ENCODE results near the gene BPGM. TPM values are rescaled to one million over a fixed set of nuclear protein-coding genes. Genes with fewer than 3 reads are reported as not detected.
A peak's percentile ranks its signal among the peaks of the same experiment; 100 is the strongest.

The BPGM gene
- total and polyA plus RNA-seq, 7 donors, result 9.0 to 22.8 (median 14.8) TPM

DNA sequence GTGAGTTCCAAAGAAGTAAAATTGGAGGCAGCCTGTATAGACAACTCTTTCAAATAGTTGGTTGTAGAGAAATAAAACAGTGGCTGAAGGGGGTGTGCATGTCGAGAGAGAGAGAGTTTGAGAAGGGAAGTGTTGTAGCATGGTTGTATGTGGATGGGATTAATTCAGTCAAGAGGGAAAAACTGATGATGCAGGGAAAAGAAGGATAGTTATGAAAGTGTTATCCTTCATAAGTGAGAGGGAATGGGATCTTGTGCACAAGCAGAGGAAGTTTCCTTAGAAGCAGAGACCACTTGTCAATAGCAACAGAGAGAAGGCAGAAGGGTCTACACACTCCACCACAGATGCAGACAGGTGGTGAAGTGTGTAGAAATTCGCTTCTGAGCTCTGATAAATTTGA, 30.0 kb upstream of the BPGM start:
- WGBS, 2 donors, result 76 to 77% methylated on average over 2 of the region's 2 CpGs
- TF ChIP-seq POLR2A (IDR thresholded peaks at IDR 0.05), result no peak
- TF ChIP-seq EP300 (IDR thresholded peaks at IDR 0.05), result no peak
- TF ChIP-seq, protein P1, sequence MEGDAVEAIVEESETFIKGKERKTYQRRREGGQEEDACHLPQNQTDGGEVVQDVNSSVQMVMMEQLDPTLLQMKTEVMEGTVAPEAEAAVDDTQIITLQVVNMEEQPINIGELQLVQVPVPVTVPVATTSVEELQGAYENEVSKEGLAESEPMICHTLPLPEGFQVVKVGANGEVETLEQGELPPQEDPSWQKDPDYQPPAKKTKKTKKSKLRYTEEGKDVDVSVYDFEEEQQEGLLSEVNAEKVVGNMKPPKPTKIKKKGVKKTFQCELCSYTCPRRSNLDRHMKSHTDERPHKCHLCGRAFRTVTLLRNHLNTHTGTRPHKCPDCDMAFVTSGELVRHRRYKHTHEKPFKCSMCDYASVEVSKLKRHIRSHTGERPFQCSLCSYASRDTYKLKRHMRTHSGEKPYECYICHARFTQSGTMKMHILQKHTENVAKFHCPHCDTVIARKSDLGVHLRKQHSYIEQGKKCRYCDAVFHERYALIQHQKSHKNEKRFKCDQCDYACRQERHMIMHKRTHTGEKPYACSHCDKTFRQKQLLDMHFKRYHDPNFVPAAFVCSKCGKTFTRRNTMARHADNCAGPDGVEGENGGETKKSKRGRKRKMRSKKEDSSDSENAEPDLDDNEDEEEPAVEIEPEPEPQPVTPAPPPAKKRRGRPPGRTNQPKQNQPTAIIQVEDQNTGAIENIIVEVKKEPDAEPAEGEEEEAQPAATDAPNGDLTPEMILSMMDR (IDR thresholded peaks at IDR 0.05), result no peak
- no peak for TF ChIP-seq POLR2AphosphoS5 (IDR thresholded peaks at IDR 0.05)
- no peak overlapping the region for H3K4me3 ChIP-seq
- no peaks in the 10 kb centered on the region for H3K36me3 ChIP-seq
- intact Hi-C loops (cut with DNase I), result no loop called here
- H3K9me3 ChIP-seq, result no peaks in the 10 kb centered on the region
- no peak overlapping the region for H3K27ac ChIP-seq
- no peak for DNase-seq
- no peaks in the 10 kb centered on the region for H3K27me3 ChIP-seq
- peaks cover 0 to 15% (median 0%) of the 10 kb centered on the region in 4 donors for H3K4me1 ChIP-seq

DNA sequence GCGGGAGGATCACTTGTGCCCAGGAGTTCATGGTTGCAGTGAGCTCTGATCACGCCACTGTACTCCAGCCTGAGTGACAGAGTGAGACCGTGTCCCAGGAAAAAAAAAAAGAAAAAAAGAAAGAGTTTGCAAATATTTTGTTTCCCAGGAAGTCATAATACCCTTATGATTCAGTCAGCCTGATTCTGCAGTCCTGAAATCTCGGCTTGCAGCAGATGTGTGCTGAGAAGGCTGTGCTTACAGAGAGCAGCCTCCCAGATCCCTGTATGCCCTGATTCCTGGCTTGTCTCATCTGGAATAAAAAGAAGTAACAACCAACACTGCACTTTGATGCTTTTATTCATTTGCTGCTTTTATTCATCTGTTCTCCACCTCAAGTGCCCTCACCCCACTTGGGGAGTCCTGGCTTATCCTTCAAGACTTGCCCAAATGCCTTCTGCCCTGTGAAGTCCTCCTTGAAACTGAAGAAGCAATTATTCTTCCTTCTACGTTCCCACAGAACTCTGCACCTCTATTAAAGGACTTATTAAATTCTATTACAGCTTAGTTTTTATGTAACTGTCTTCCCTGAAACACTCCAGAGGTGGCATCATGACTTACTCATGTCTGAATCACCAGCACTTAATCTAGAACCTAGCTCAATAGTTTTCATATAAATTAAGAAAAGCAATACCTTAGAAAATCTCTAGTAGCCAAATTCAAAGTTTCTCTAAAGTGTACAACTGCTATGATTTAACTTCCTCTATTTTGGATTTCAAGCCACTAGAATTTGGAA, 27.7 kb upstream of the BPGM start:
- intact Hi-C loops (cut with DNase I), result no loop called here
- peak overlapping the region in 1 of 4 donors; percentile 46 for H3K27ac ChIP-seq
- H3K27me3 ChIP-seq, result peaks cover 0 to 6% (median 0%) of the 10 kb centered on the region in 3 donors
- 58 to 66% methylated on average over 5 of the region's 5 CpGs for whole genome bisulfite sequencing, 2 donors
- H3K4me1 ChIP-seq, result peaks cover 0 to 15% (median 0%) of the 10 kb centered on the region in 4 donors
- no peaks in the 10 kb centered on the region for H3K9me3 ChIP-seq
- TF ChIP-seq EP300 (IDR thresholded peaks at IDR 0.05), result no peak
- no peak for TF ChIP-seq POLR2AphosphoS5 (IDR thresholded peaks at IDR 0.05)
- no peak for TF ChIP-seq POLR2A (IDR thresholded peaks at IDR 0.05)
- TF ChIP-seq, protein P1 (IDR thresholded peaks at IDR 0.05), result no peak
- no peaks in the 10 kb centered on the region for H3K36me3 ChIP-seq
- DNase-seq, result no peak
- H3K4me3 ChIP-seq, result no peak overlapping the region

DNA sequence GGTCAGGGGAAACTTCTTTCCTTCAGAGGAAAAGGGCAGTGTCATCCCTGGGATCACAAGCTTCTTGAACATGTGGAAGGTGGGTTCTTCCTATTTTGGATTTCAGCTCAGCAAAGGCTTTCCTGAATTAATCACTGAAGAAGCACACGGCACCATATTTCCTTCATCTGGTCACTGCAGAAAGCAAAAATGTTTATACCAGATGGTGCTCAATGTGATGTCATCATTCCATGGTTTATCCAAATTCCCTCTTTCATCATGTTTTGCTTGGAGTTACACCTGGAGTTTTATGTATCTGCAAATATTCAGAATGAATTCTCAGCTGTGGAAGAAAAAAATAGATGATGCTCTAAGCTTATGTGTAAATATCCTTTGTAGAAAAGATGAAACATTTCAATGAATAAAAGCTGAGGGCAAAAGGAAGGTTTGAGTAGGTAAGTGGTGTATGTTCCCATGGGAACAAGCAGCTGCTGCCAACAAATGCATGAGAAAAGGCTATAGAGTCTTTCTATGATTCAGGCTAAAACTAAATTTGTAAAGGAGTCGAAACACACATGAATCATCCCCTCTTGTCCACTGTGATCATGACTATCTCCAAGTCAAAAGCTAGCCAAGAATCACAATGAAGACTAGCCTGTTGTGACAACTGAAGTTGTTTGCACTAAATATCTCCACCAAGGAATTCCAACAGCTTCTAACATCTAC, 26.9 kb upstream of the BPGM start:
- Histone ChIP-seq H3K36me3 (no peaks in the 10 kb centered on the region), H3K27ac (peak overlapping the region in 1 of 4 donors; percentile 46), H3K9me3 (no peaks in the 10 kb centered on the region), H3K4me3 (no peak overlapping the region), H3K27me3 (peaks cover 0 to 6% (median 0%) of the 10 kb centered on the region in 3 donors), H3K4me1 (peaks cover 0 to 15% (median 0%) of the 10 kb centered on the region in 4 donors)
- 68 to 78% methylated on average over 2 of the region's 2 CpGs for WGBS, 2 donors
- TF ChIP-seq EP300 (IDR thresholded peaks at IDR 0.05) (no peak), POLR2A (IDR thresholded peaks at IDR 0.05) (no peak), POLR2AphosphoS5 (IDR thresholded peaks at IDR 0.05) (no peak)
- TF ChIP-seq, protein P1 (IDR thresholded peaks at IDR 0.05), result no peak
- intact Hi-C loops (cut with DNase I), result no loop called here
- DNase-seq, result no peak

DNA sequence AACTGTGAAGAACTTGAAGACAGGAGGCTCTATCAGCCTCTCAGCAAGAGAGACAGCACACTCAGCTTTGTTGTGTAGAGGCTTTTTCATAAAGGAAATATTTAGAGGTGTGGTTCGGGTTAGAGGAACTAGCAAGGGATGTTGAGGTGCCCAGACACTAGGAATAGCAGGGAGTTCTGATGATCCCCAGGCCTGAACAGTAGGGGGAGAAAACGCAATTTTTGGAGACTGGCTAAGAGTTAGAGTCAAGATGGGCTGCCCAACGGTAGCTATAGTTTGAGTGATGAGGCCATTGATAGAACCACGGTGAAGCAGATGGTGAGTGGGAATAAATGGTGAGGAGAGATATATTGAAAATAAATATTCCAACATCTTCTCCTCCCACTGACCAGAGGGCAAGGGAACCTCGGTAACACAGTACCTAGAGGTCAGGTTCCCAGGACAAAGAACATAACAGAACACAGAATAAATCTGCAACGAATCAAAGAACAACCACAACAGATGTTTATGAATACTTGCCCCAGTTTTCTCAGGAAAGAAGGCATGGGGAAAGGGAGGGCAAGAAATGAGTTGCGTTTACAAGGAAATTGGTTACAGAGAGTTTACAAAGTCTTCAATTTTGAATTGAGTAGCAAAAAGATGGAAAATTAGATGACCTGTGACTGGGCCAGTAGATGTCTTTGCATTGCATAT, 24.2 kb upstream of the BPGM start:
- Histone ChIP-seq H3K27me3 (peaks cover 0 to 10% (median 0%) of the 10 kb centered on the region in 3 donors), H3K27ac (no peak overlapping the region), H3K4me1 (peaks cover 0 to 15% (median 0%) of the 10 kb centered on the region in 4 donors), H3K4me3 (no peak overlapping the region), H3K36me3 (no peaks in the 10 kb centered on the region), H3K9me3 (no peaks in the 10 kb centered on the region)
- WGBS, 2 donors, result 72 to 85% methylated on average over 7 of the region's 7 CpGs
- no peak for DNase-seq
- intact Hi-C loops (cut with DNase I), result no loop called here
- no peak for TF ChIP-seq EP300 (IDR thresholded peaks at IDR 0.05)
- TF ChIP-seq, protein P1 (IDR thresholded peaks at IDR 0.05), result no peak
- no peak for TF ChIP-seq POLR2A (IDR thresholded peaks at IDR 0.05)
